Panc1 (cell line): ENCODE data around the gene LILRA5. TPM values are rescaled to one million over a fixed set of nuclear protein-coding genes. Genes with fewer than 3 reads are reported as not detected.

Experiments used
- ATAC-seq: fragments of 200-7000 bp; cut with Tn5 transposase; 2 replicates; pipeline ENCODE4 v1.9.1; 2020; ENCODE audit warnings: mild to moderate bottlenecking, moderate library complexity
- BruUV-seq: library from RNA; stranded (reverse); fragments of 400-500 nt; replicated peaks from 2 replicates; lab custom pipeline; 2021; lab: Mats Ljungman, UMichigan
- CTCF ChIA-PET: fragments of 300-600 bp; sonication (Branson Sonifier 250); formaldehyde crosslinking; loops from one replicate; lab custom pipeline; 2022; ENCODE audit warnings: antibody characterized with exemption; lab: Charles Lee
- POLR2A ChIA-PET: fragments of 300-600 bp; sonication (Branson Sonifier 250); formaldehyde crosslinking; loops from one replicate; lab custom pipeline; 2022; ENCODE audit warnings: antibody characterized with exemption; lab: Charles Lee
- DNase-seq: peaks from one replicate; pipeline ENCODE4 v3.0.0-alpha.2; 2010; ENCODE audit warnings: low read depth, low spot score
- H3K27ac ChIP-seq: 2 replicates; pipeline ENCODE4 v1.5.1; 2011; ENCODE audit warnings: mild to moderate bottlenecking, low read length, inconsistent platforms
- H3K27me3 ChIP-seq: fragments of 200-500 bp; sonication (Bioruptor generic); 2 replicates; pipeline ENCODE4 v1.6.0; 2014; ENCODE audit warnings: low read length, inconsistent platforms; ENCODE audit not compliant: control insufficient read depth, insufficient read depth
- H3K36me3 ChIP-seq: fragments of 200-500 bp; sonication (Bioruptor generic); 2 replicates; pipeline ENCODE4 v1.5.1; 2014; ENCODE audit warnings: inconsistent platforms, mild to moderate bottlenecking, low read length, moderate library complexity; ENCODE audit not compliant: control insufficient read depth, insufficient read depth
- H3K4me1 ChIP-seq: 2 replicates; pipeline ENCODE4 v1.5.1; 2011; ENCODE audit warnings: inconsistent platforms, mild to moderate bottlenecking, low read length, moderate library complexity; ENCODE audit not compliant: control insufficient read depth, insufficient read depth
- H3K4me3 ChIP-seq, 2 experiments: 2 replicates each; pipeline ENCODE4 v1.5.1; 2011 to 2012; ENCODE audit warnings: low read depth in 2 of 2, low read length in 2 of 2, mild to moderate bottlenecking in 2 of 2, inconsistent platforms in 1 of 2, moderate library complexity in 1 of 2
- H3K9me3 ChIP-seq: fragments of 200-500 bp; sonication (Bioruptor generic); 2 replicates; pipeline ENCODE4 v1.5.1; 2014; ENCODE audit warnings: low read depth, mild to moderate bottlenecking, inconsistent platforms, low read length, moderate library complexity; ENCODE audit not compliant: control insufficient read depth, insufficient read depth
- CTCF ChIP-seq: fragments of 450-650 bp; IDR thresholded peaks from 2 replicates; pipeline ENCODE4 v1.5.1; 2017; ENCODE audit warnings: mild to moderate bottlenecking
- POLR2AphosphoS5 ChIP-seq: IDR thresholded peaks from 2 replicates; pipeline ENCODE4 v1.6.1; 2012; ENCODE audit warnings: mild to moderate bottlenecking, low read depth, low read length, moderate library complexity
- REST ChIP-seq, 2 experiments: IDR thresholded peaks; 2 replicates each; pipeline ENCODE4 v1.6.1; 2011 to 2012; ENCODE audit warnings: low read depth in 2 of 2, control low read depth in 1 of 2, low read length in 1 of 2, mild to moderate bottlenecking in 1 of 2, moderate library complexity in 1 of 2; ENCODE audit not compliant: insufficient read depth in 1 of 2
- SIN3A ChIP-seq: IDR thresholded peaks from 2 replicates; pipeline ENCODE4 v1.6.1; 2012; ENCODE audit warnings: low read depth, mild to moderate bottlenecking, low read length, moderate library complexity, borderline replicate concordance; ENCODE audit not compliant: insufficient read depth
- TCF7L2 ChIP-seq: IDR thresholded peaks from 2 replicates; pipeline ENCODE4 v1.6.1; 2011; ENCODE audit warnings: mild to moderate bottlenecking, low read depth, low read length, inconsistent platforms
- in situ Hi-C: cut with HindIII; loops from 2 replicates; pipeline ENCODE4 v1.10.0; 2016; ENCODE audit warnings: low sequenced_read_pairs, low pct_unique_long_range_greater_than_20kb
- intact Hi-C: fragments of 100-400 bp; cut with micrococcal nuclease; formaldehyde crosslinking; loops from one replicate; pipeline ENCODE4 v1.10.0; 2022; ENCODE audit not compliant: unreplicated experiment
- total RNA-seq: library from RNA; stranded (reverse); gene quantifications from one replicate; pipeline ENCODE4 v1.2.1, GENCODE V29; 2021; ENCODE audit not compliant: unreplicated experiment

LILRA5 gene
- total RNA-seq, 1 experiment from 2014 or later, result not detected

GRCh38 chr19:54337858-54338230, 24.9 kb upstream of the LILRA5 start:
- ChIA-PET CTCF (no interaction called here), POLR2A (no interaction called here)
- H3K36me3 ChIP-seq, result no peaks in the 10 kb centered on the region
- no peaks in the 10 kb centered on the region for H3K27me3 ChIP-seq
- intact Hi-C loops (no loop called here), in situ Hi-C loops (no loop called here)
- ATAC-seq (no peak), DNase-seq (no peak)
- no peaks in the 10 kb centered on the region for H3K4me1 ChIP-seq
- H3K27ac ChIP-seq, result no peak overlapping the region
- BruUV-seq, result no TSS peak
- no peak overlapping the region for H3K4me3 ChIP-seq
- H3K9me3 ChIP-seq, result no peaks in the 10 kb centered on the region
- no peak for TF ChIP-seq TCF7L2
- no peak for TF ChIP-seq POLR2AphosphoS5
- no peak for TF ChIP-seq REST (IDR thresholded peaks at IDR 0.05; ENCODE audit: insufficient read depth in 1 of 2, low read depth in 2 of 2, low read length in 1 of 2)
- TF ChIP-seq CTCF, result no peak
- no peak for TF ChIP-seq SIN3A

- Histone ChIP-seq H3K9me3 (no peaks in the 10 kb centered on the region), H3K4me3 (no peak overlapping the region), H3K27me3 (no peaks in the 10 kb centered on the region), H3K36me3 (no peaks in the 10 kb centered on the region), H3K4me1 (no peaks in the 10 kb centered on the region), H3K27ac (no peak overlapping the region)
- no peak for ATAC-seq
- DNase-seq, result no peak
- TF ChIP-seq SIN3A, result no peak
- no peak for TF ChIP-seq POLR2AphosphoS5
- no peak for TF ChIP-seq REST (IDR thresholded peaks at IDR 0.05; ENCODE audit: insufficient read depth in 1 of 2, low read depth in 2 of 2, low read length in 1 of 2)
- intact Hi-C loops (no loop called here), in situ Hi-C loops (no loop called here)
- CTCF ChIA-PET, result no interaction called here
- POLR2A ChIA-PET, result no interaction called here
- BruUV-seq, result no TSS peak
Observed at GRCh38 chr19:54336893-54337857, 24.2 kb upstream of the LILRA5 start.
